A673 (cell line): Measurements from ENCODE around the gene ADAMTS10. TPM values are rescaled to one million over a fixed set of nuclear protein-coding genes. Genes with fewer than 3 reads are reported as not detected.

Source experiments
- BruUV-seq: library from RNA; stranded (reverse); fragments of 400-500 nt; replicated peaks from 2 replicates; lab custom pipeline; 2021; lab: Mats Ljungman, UMichigan
- CTCF ChIA-PET: fragments of 300-600 bp; sonication (Branson Sonifier 250); formaldehyde crosslinking; loops from one replicate; lab custom pipeline; 2022; ENCODE audit warnings: antibody characterized with exemption; lab: Charles Lee
- POLR2A ChIA-PET: fragments of 300-600 bp; sonication (Branson Sonifier 250); formaldehyde crosslinking; loops from one replicate; lab custom pipeline; 2022; ENCODE audit warnings: antibody characterized with exemption; ENCODE audit not compliant: low non-redundant PET; lab: Charles Lee
- DNase-seq: peaks from one replicate; pipeline ENCODE4 v3.0.0-alpha.2; 2015; ENCODE audit warnings: low spot score
- H3K27ac ChIP-seq: fragments of 200-600 bp; sonication (generic); 2 replicates; pipeline ENCODE4 v1.5.1; 2016; ENCODE audit warnings: mixed run types, low read depth, mild to moderate bottlenecking, mixed read lengths, antibody characterized with exemption, low read length; ENCODE audit not compliant: poor library complexity, severe bottlenecking
- H3K27me3 ChIP-seq: fragments of 200-600 bp; sonication (generic); replicated peaks from 2 replicates; pipeline ENCODE4 v1.6.1; 2017; ENCODE audit warnings: mixed run types, low read depth, mild to moderate bottlenecking, mixed read lengths, antibody characterized with exemption, low read length; ENCODE audit not compliant: insufficient read depth, poor library complexity
- H3K36me3 ChIP-seq: fragments of 200-600 bp; sonication (generic); 2 replicates; pipeline ENCODE4 v1.6.1; 2016; ENCODE audit warnings: mixed run types, mild to moderate bottlenecking, mixed read lengths, antibody characterized with exemption, low read length; ENCODE audit not compliant: insufficient read depth, poor library complexity, severe bottlenecking
- H3K4me1 ChIP-seq: fragments of 200-600 bp; sonication (generic); 2 replicates; pipeline ENCODE4 v1.6.1; 2017; ENCODE audit warnings: mixed run types, mild to moderate bottlenecking, mixed read lengths, antibody characterized with exemption, low read length; ENCODE audit not compliant: insufficient read depth, poor library complexity, severe bottlenecking
- H3K4me3 ChIP-seq: fragments of 200-600 bp; sonication (generic); 2 replicates; pipeline ENCODE4 v1.5.1; 2016; ENCODE audit warnings: low read depth, mixed run types, mild to moderate bottlenecking, mixed read lengths, low read length; ENCODE audit not compliant: poor library complexity, severe bottlenecking
- H3K9me3 ChIP-seq: fragments of 200-600 bp; sonication (generic); 2 replicates; pipeline ENCODE4 v1.6.1; 2016; ENCODE audit warnings: mixed run types, low read depth, mild to moderate bottlenecking, mixed read lengths, antibody characterized with exemption, low read length; ENCODE audit not compliant: poor library complexity, severe bottlenecking
- EZH2 ChIP-seq: fragments of 200-600 bp; sonication (generic); IDR thresholded peaks from 2 replicates; pipeline ENCODE4 v1.6.1; 2017; ENCODE audit warnings: borderline replicate concordance, low read depth, mild to moderate bottlenecking, mixed read lengths, antibody characterized with exemption, low read length; ENCODE audit not compliant: poor library complexity, severe bottlenecking
- intact Hi-C: fragments of 100-400 bp; cut with micrococcal nuclease; formaldehyde crosslinking; loops from one replicate; pipeline ENCODE4 v1.10.0; 2022; ENCODE audit not compliant: unreplicated experiment
- total RNA-seq: library from RNA; stranded (reverse); gene quantifications from 2 replicates; pipeline ENCODE4 v1.2.3, GENCODE V29; 2021
- TF ChIP-seq, protein P1 (sequence below): fragments of 300-800, 200-600 bp; sonication (generic); conservative IDR thresholded peaks from 2 replicates; pipeline ENCODE4 v1.5.1; 2017; ENCODE audit warnings: low read depth, mild to moderate bottlenecking, antibody characterized with exemption, low read length, moderate library complexity, mixed read lengths

Gene ADAMTS10
- total RNA-seq, 1 experiment from 2014 or later = 29.5 TPM

DNA sequence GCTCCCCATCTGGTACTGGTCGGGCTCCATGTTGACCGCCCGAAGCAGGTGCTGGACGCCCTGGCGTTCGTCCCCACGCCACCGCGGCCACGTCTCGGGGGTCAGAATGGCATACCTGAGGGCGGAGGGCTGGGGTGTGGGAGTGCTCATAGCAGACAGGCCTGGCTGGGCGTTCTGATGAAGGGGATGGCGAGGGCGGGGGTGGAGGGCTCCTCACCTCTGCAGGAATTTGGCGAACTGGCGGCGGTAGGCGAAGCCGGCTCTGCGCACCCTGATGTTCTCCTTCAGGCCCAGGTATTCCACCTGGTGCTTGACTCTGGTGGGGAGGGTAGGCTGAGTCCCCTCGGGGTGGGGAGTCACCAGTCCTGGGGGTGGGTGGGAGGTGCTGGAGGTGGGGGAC lies 74.2 kb downstream of the ADAMTS10 start:
- Histone ChIP-seq H3K4me1 (peaks cover 7% of the 10 kb centered on the region), H3K27ac (no peak overlapping the region), H3K36me3 (no peaks in the 10 kb centered on the region), H3K27me3 (no peaks in the 10 kb centered on the region), H3K9me3 (no peaks in the 10 kb centered on the region), H3K4me3 (no peak overlapping the region)
- BruUV-seq = no TSS peak
- ChIA-PET CTCF (no interaction called here), POLR2A (no interaction called here)
- DNase-seq = no peak
- intact Hi-C loops = no loop called here
- no peak for TF ChIP-seq EZH2
- TF ChIP-seq, protein P1, sequence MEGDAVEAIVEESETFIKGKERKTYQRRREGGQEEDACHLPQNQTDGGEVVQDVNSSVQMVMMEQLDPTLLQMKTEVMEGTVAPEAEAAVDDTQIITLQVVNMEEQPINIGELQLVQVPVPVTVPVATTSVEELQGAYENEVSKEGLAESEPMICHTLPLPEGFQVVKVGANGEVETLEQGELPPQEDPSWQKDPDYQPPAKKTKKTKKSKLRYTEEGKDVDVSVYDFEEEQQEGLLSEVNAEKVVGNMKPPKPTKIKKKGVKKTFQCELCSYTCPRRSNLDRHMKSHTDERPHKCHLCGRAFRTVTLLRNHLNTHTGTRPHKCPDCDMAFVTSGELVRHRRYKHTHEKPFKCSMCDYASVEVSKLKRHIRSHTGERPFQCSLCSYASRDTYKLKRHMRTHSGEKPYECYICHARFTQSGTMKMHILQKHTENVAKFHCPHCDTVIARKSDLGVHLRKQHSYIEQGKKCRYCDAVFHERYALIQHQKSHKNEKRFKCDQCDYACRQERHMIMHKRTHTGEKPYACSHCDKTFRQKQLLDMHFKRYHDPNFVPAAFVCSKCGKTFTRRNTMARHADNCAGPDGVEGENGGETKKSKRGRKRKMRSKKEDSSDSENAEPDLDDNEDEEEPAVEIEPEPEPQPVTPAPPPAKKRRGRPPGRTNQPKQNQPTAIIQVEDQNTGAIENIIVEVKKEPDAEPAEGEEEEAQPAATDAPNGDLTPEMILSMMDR = no peak

DNA sequence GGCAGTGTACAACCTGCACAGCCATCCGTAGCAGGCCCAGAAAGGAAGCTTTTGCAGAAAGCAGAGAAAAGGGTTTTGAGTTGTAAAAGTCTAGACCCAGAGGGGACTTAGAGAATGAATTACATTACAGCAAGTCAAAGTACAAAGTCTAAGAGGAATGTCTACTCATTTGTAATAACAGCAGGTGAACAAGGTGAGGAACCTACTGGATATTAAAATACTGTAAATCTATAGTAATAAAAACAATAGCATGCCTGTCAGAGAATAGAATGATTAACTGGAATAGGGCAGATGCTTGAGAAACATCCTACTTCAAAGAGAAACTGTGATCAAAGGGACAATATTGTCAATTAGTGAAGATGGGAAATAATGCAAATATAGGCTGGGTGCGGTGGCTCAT lies 78.3 kb downstream of the ADAMTS10 start:
- no peaks in the 10 kb centered on the region for H3K4me1 ChIP-seq
- no TSS peak for BruUV-seq
- CTCF ChIA-PET = no interaction called here

DNA sequence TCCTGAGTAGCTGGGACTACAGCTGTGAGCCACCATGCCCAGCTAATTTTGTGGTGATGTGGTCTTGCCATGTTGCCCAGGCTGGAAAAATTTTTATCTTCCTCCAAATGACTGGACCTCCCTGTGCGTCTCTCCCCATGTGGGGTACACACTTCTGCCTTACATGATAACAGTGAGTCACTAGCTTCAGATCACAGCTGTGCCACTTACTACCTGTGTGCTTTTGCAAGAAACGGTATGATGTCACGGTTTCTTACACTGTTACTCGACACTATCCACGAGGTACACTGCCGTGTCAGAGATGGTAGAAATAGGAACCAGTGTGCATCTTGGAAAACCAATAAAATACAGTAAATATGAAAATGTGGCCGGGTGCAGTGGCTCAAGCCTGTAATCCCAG lies 79.0 kb downstream of the ADAMTS10 start:
- BruUV-seq = no TSS peak
- ChIA-PET POLR2A (no interaction called here), CTCF (no interaction called here)
- Histone ChIP-seq H3K9me3 (no peaks in the 10 kb centered on the region), H3K4me3 (no peak overlapping the region), H3K4me1 (peaks cover 6% of the 10 kb centered on the region), H3K27ac (no peak overlapping the region), H3K27me3 (no peaks in the 10 kb centered on the region), H3K36me3 (no peaks in the 10 kb centered on the region)
- TF ChIP-seq, protein P1 = no peak
- no peak for TF ChIP-seq EZH2
- intact Hi-C loops = no loop called here
- no peak for DNase-seq

More for the DNA sequence above, 78.3 kb downstream of the ADAMTS10 start:
- H3K36me3 ChIP-seq = no peaks in the 10 kb centered on the region
- H3K4me3 ChIP-seq = no peak overlapping the region
- intact Hi-C loops = no loop called here
- H3K9me3 ChIP-seq = no peaks in the 10 kb centered on the region
- H3K27ac ChIP-seq = no peak overlapping the region
- POLR2A ChIA-PET = no interaction called here
- H3K27me3 ChIP-seq = no peaks in the 10 kb centered on the region
- TF ChIP-seq, protein P1 = no peak
- TF ChIP-seq EZH2 = no peak
- DNase-seq = no peak

Other genes starting within 250 kb of the ADAMTS10 start
- gene ANGPTL4, start 246.6 kb downstream of the ADAMTS10 start, total RNA-seq = 1.1 and 1.7 TPM in 2 replicates
- gene RAB11B, start 220.4 kb downstream of the ADAMTS10 start, total RNA-seq = 88.7 and 91.4 TPM in 2 replicates
- gene MARCHF2, start 197.4 kb downstream of the ADAMTS10 start, total RNA-seq = 8.8 and 11.8 TPM in 2 replicates
- 413 and 436 TPM in 2 replicates for gene HNRNPM, start 165.7 kb downstream of the ADAMTS10 start, total RNA-seq
- gene PRAM1, start 108.1 kb downstream of the ADAMTS10 start, total RNA-seq = 0.42 and 0.49 TPM in 2 replicates
- 26.0 and 26.7 TPM in 2 replicates for gene ZNF414, start 96.5 kb downstream of the ADAMTS10 start, total RNA-seq
- gene MYO1F, start 33.3 kb downstream of the ADAMTS10 start, total RNA-seq = 0.26 and 0.37 TPM in 2 replicates
- not detected in 2 replicates for gene NFILZ, start 19.9 kb upstream of the ADAMTS10 start, total RNA-seq
- not detected in 2 replicates for gene ACTL9, start 88.1 kb upstream of the ADAMTS10 start, total RNA-seq
- not detected in 2 replicates for gene OR2Z1, start 110.9 kb upstream of the ADAMTS10 start, total RNA-seq
- 18.7 and 20.6 TPM in 2 replicates for gene ZNF558, start 221.6 kb upstream of the ADAMTS10 start, total RNA-seq
- not detected in 2 replicates for gene MBD3L1, start 221.7 kb upstream of the ADAMTS10 start, total RNA-seq